ENCODE results near the gene MFN2. TPM values are rescaled to one million over a fixed set of nuclear protein-coding genes. Genes with fewer than 3 reads are reported as not detected.

The MFN2 gene
- total RNA-seq, 4 donors from 2014 or later = 104 to 125 (median 111) TPM

DNA sequence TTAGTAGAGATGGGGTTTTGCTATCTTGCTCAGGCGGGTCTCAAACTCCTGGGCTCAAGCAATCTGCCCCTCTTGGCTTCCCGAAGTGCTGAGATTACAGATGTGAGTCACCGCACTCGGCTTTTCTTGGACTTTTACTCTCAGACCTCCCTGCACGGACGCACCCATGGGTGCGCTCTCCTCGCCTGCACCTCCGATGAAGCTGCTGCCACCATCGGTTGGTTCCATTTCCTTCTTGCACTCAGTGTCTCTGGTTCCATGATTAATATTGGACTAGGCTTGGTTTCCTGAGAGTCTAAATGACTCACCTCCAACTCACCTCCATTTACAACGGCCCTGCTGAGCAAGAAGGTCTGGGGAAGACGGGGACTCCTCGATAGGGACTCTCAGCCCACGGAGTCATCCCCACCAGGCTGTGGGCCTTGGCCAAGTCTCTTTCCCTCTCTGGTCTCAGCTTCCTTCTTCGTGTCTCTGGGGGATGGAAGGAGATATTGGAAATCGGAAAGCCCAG, 76.1 kb downstream of the MFN2 start:
- no peak for TF ChIP-seq CTCF (IDR thresholded peaks at IDR 0.05)
- no peak for TF ChIP-seq POLR2A (IDR thresholded peaks at IDR 0.05)
- 92 to 93% methylated on average over 16 of the region's 16 CpGs for WGBS, 2 donors
- intact Hi-C loops (cut with DNase I; ENCODE audit: low total_unique reads) = no loop called here
- DNase-seq (ENCODE audit: low spot score in 2 of 2) = no peak
- H3K4me3 ChIP-seq (ENCODE audit: low read depth, poor library complexity, severe bottlenecking) = no peak overlapping the region

DNA sequence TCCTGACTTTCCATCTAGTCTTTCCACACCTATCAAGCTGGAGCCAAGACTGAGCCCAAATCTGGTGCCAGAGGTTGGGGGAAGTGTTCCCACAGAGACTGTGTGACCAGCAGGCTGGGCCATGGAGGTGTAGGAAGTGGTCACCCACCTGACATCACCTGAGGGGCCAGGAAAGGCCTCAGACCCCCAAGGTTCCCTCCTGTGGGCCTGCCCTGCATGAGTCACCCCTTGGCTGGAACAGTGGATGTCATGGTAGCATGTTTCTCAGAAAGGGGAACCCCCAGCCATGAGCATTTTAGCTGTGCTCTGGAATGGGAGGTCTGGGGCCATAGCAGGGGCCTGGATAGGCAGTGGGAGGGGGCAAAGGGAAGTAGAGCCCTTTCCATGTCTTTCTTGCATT, 77.1 kb downstream of the MFN2 start:
- intact Hi-C loops (cut with DNase I; ENCODE audit: low total_unique reads) = no loop called here
- H3K4me3 ChIP-seq (ENCODE audit: low read depth, poor library complexity, severe bottlenecking) = no peak overlapping the region
- no peak for TF ChIP-seq POLR2A (IDR thresholded peaks at IDR 0.05)
- no peak for TF ChIP-seq CTCF (IDR thresholded peaks at IDR 0.05)
- DNase-seq (ENCODE audit: low spot score in 2 of 2) = no peak

- DNase-seq (ENCODE audit: low spot score in 2 of 2) = no peak
- WGBS, 2 donors = 86 to 96% methylated on average over 4 of the region's 4 CpGs
- TF ChIP-seq CTCF (IDR thresholded peaks at IDR 0.05) (no peak), POLR2A (IDR thresholded peaks at IDR 0.05) (no peak)
- intact Hi-C loops (cut with DNase I; ENCODE audit: low total_unique reads) = no loop called here
- no peak overlapping the region for H3K4me3 ChIP-seq (ENCODE audit: low read depth, poor library complexity, severe bottlenecking)
These were observed 77.9 kb downstream of the MFN2 start for GRCh38 chr1:12057940-12058687.

DNA sequence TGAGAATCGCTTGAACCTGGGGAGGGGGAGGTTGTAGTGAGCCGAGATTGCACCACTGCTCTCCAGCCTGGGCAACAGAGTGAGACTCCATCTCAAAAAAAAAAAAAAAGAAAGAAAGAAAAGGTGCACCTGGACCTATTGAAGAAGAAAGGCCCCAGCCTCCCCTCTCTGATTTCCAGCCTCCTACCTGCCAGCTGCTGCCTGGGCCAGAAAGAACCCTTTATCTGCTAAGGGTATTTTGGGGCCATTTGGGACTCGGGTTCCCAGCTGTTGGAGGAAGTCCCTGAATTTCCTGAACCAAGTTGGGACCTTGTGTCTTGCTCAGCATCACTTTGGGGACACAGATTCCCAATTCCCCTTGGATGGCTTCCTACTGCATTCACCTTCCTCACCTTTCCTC, 79.0 kb downstream of the MFN2 start:
- no peak for TF ChIP-seq POLR2A (IDR thresholded peaks at IDR 0.05)
- no peak for TF ChIP-seq CTCF (IDR thresholded peaks at IDR 0.05)
- no peak for DNase-seq (ENCODE audit: low spot score in 2 of 2)
- intact Hi-C loops (cut with DNase I; ENCODE audit: low total_unique reads) = no loop called here
- WGBS, 2 donors = 63 to 78% methylated on average over 3 of the region's 3 CpGs
- H3K4me3 ChIP-seq (ENCODE audit: low read depth, poor library complexity, severe bottlenecking) = no peak overlapping the region

DNA sequence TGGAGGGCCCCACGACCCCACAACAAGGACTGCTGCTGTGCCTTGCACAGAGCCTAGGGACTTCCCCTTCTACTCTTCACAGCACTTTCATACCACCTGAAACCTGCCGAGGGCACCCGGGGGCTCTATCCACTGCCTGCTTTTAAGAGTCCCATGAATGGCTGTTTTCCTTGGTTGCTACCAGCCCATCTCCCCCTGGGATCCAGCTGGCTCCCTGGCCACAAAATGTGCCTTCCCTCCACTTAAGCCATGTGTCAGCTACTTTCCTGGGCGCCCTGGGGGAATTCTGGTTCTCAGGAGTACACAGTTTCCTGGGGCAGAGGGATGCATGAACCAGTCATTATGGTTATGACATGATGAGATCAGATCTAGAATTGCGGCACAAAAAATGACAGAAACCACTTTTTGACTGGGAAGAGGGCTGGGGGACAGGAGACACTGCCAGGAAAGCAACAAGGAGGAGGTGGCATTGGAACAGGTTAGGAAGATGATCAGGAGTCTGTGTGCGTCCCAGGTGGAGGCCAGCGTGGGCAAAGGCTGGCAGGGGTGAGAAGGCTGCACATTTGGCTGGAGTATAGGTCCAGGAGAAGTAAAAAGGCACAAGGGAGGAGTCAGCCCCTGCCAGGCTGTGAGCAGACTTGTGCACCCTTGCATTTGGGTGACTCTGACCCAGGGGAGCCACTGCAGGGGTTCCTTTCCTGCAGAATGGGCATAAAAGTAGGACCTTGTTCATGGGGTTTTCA, 79.6 kb downstream of the MFN2 start:
- TF ChIP-seq POLR2A (IDR thresholded peaks at IDR 0.05) (no peak), CTCF (IDR thresholded peaks at IDR 0.05) (no peak)
- WGBS, 2 donors = 64 to 67% methylated on average over 7 of the region's 7 CpGs
- DNase-seq (ENCODE audit: low spot score in 2 of 2) = no peak
- intact Hi-C loops (cut with DNase I; ENCODE audit: low total_unique reads) = no loop called here
- H3K4me3 ChIP-seq (ENCODE audit: low read depth, poor library complexity, severe bottlenecking) = no peak overlapping the region
